Sigmoid colon (tissue), 7 donors: ENCODE results near the gene GJB3. TPM values are rescaled to one million over a fixed set of nuclear protein-coding genes. Genes with fewer than 3 reads are reported as not detected.

Experiments
- DNase-seq: peaks from one replicate; pipeline ENCODE4 v3.0.0-alpha.2; 2019
- H3K27ac ChIP-seq, 4 donors: fragments of 200-600 bp; sonication (generic); one replicate each; pipeline ENCODE4 v1.5.1; 2016 to 2019; ENCODE audit warnings: mild to moderate bottlenecking in 1 of 4
- H3K27me3 ChIP-seq, 3 donors: fragments of 200-600 bp; sonication (generic); one replicate each; pipeline ENCODE4 v1.5.1; 2019; ENCODE audit warnings: mild to moderate bottlenecking in 1 of 3
- H3K36me3 ChIP-seq, 4 donors: fragments of 200-600 bp; sonication (generic); one replicate each; pipeline ENCODE4 v1.5.1; 2016 to 2019
- H3K4me1 ChIP-seq, 4 donors: fragments of 200-600 bp; sonication (generic); one replicate each; pipeline ENCODE4 v1.5.1; 2017 to 2019
- H3K4me3 ChIP-seq, 4 donors: fragments of 200-600 bp; sonication (generic); one replicate each; pipeline ENCODE4 v1.5.1; 2017 to 2019; ENCODE audit warnings: mild to moderate bottlenecking in 2 of 4, moderate library complexity in 1 of 4
- H3K9me3 ChIP-seq, 4 donors: fragments of 200-600 bp in 3 of 4; sonication (generic) in 3 of 4; one replicate each; pipeline versions ENCODE4 v1.5.1 to v1.6.1; 2013 to 2019
- CTCF ChIP-seq, 4 experiments: fragments of 450-650 bp in 3 of 4; fragments of 200-600 bp in 1 of 4; IDR thresholded peaks; one replicate each; pipeline ENCODE4 v1.5.1; 2016 to 2019; ENCODE audit warnings: antibody characterized with exemption in 4 of 4, mild to moderate bottlenecking in 3 of 4, moderate library complexity in 2 of 4
- EP300 ChIP-seq, 4 donors: sonication (generic); formaldehyde crosslinking; IDR thresholded peaks; one replicate each; pipeline ENCODE4 v1.6.1; 2017; ENCODE audit warnings: antibody characterized with exemption in 4 of 4
- POLR2A ChIP-seq, 2 donors: fragments of 450-650 bp; IDR thresholded peaks; one replicate each; pipeline ENCODE4 v1.6.1; 2016; ENCODE audit warnings: antibody characterized with exemption in 2 of 2, mild to moderate bottlenecking in 2 of 2, moderate library complexity in 2 of 2
- POLR2AphosphoS5 ChIP-seq, 4 donors: sonication (generic); formaldehyde crosslinking; IDR thresholded peaks; one replicate each; pipeline ENCODE4 v1.6.1; 2017; ENCODE audit warnings: antibody characterized with exemption in 4 of 4
- WGBS, 2 donors: extraction: QIAGEN DNeasy Blood & Tissue Kit; methylation state at CpG; one replicate each; pipeline ENCODE4 v1.1.7; 2013; 5-methylcytosine and 5-hydroxymethylcytosine counted together
- intact Hi-C: fragments of 100-400 bp; cut with DNase I; formaldehyde crosslinking; loops from one replicate; pipeline ENCODE4 v1.15.1; 2023
- polyA plus RNA-seq, 3 donors: library from polyadenylated mRNA; stranded (reverse); fragments of 200-250 nt; gene quantifications; one replicate each; pipeline ENCODE4 v1.2.3, GENCODE V29; 2013
- total RNA-seq, 4 donors: library from RNA; depleted of rRNA; stranded (reverse); fragments of >200 nt; gene quantifications; one replicate each; pipeline ENCODE4 v1.1.0, GENCODE V29; 2016
- donor health status: healthy with polysubstance abuse.
- donor health status: Bipolar disorder and iron deficiency.
- donor health status: healthy.

The GJB3 gene
- total and polyA plus RNA-seq, 7 donors, result 1.2 to 11.0 (median 1.8) TPM; not detected in 4

GRCh38 chr1:34755961-34756360 is 25.1 kb upstream of the GJB3 start:
- peaks cover 0 to 17% (median 0%) of the 10 kb centered on the region in 3 donors for H3K27me3 ChIP-seq
- WGBS, 2 donors, result 95% methylated on average over 6 of the region's 6 CpGs
- H3K4me1 ChIP-seq, result no peaks in the 10 kb centered on the region
- no peaks in the 10 kb centered on the region for H3K9me3 ChIP-seq
- no peak overlapping the region for H3K4me3 ChIP-seq
- no peaks in the 10 kb centered on the region for H3K36me3 ChIP-seq
- DNase-seq, result no peak
- intact Hi-C loops, result no loop called here
- H3K27ac ChIP-seq, result no peak overlapping the region
- TF ChIP-seq POLR2AphosphoS5 (IDR thresholded peaks at IDR 0.05) (no peak), EP300 (IDR thresholded peaks at IDR 0.05) (no peak), POLR2A (IDR thresholded peaks at IDR 0.05) (no peak), CTCF (IDR thresholded peaks at IDR 0.05) (no peak)

- H3K27me3 ChIP-seq, result peaks cover 0 to 17% (median 0%) of the 10 kb centered on the region in 3 donors
- no peaks in the 10 kb centered on the region for H3K4me1 ChIP-seq
- no peak overlapping the region for H3K27ac ChIP-seq
- H3K9me3 ChIP-seq, result no peaks in the 10 kb centered on the region
- 94 to 95% methylated on average over 21 of the region's 21 CpGs for WGBS, 2 donors
- no peak for DNase-seq
- no peaks in the 10 kb centered on the region for H3K36me3 ChIP-seq
- TF ChIP-seq POLR2A (IDR thresholded peaks at IDR 0.05), result no peak
- TF ChIP-seq CTCF (IDR thresholded peaks at IDR 0.05), result no peak
- TF ChIP-seq EP300 (IDR thresholded peaks at IDR 0.05), result no peak
- TF ChIP-seq POLR2AphosphoS5 (IDR thresholded peaks at IDR 0.05), result no peak
- no peak overlapping the region for H3K4me3 ChIP-seq
- intact Hi-C loops, result no loop called here
Measured at GRCh38 chr1:34757386-34757785, 23.6 kb upstream of the GJB3 start.

- Histone ChIP-seq H3K27ac (no peak overlapping the region), H3K4me3 (no peak overlapping the region), H3K9me3 (no peaks in the 10 kb centered on the region), H3K27me3 (peaks cover 0 to 17% (median 0%) of the 10 kb centered on the region in 3 donors), H3K4me1 (no peaks in the 10 kb centered on the region), H3K36me3 (no peaks in the 10 kb centered on the region)
- intact Hi-C loops, result no loop called here
- DNase-seq, result no peak
- TF ChIP-seq EP300 (IDR thresholded peaks at IDR 0.05) (no peak), POLR2AphosphoS5 (IDR thresholded peaks at IDR 0.05) (no peak)
- 70 to 80% methylated on average over 4 of the region's 4 CpGs for WGBS, 2 donors
Measured at GRCh38 chr1:34758751-34759150, 22.3 kb upstream of the GJB3 start.

- WGBS, 2 donors, result 31 to 63% methylated on average over 10 of the region's 10 CpGs
- peaks cover 0 to 17% (median 0%) of the 10 kb centered on the region in 3 donors for H3K27me3 ChIP-seq
- intact Hi-C loops, result no loop called here
- H3K4me1 ChIP-seq, result no peaks in the 10 kb centered on the region
- TF ChIP-seq CTCF (IDR thresholded peaks at IDR 0.05) (no peak), EP300 (IDR thresholded peaks at IDR 0.05) (no peak), POLR2A (IDR thresholded peaks at IDR 0.05) (no peak), POLR2AphosphoS5 (IDR thresholded peaks at IDR 0.05) (no peak)
- DNase-seq, result no peak
- no peak within 1 kb of the TSS for H3K4me3 ChIP-seq
- H3K27ac ChIP-seq, result no peak within 1 kb of the TSS
- H3K36me3 ChIP-seq, result no peaks in the 10 kb centered on the region
- H3K9me3 ChIP-seq, result no peaks in the 10 kb centered on the region
Measured at GRCh38 chr1:34759503-34760357, 21.3 kb upstream of the GJB3 start, which contains the start of gene GJB4. GJB4 (plus strand) TSS chr1:34759740; CDS start chr1:34761255, 1,515 bp downstream.

GRCh38 chr1:34761176-34761761 is 19.7 kb upstream of the GJB3 start:
- Histone ChIP-seq H3K4me3 (no peak overlapping the region), H3K27ac (no peak overlapping the region), H3K4me1 (no peaks in the 10 kb centered on the region), H3K9me3 (no peaks in the 10 kb centered on the region), H3K36me3 (no peaks in the 10 kb centered on the region), H3K27me3 (peaks cover 0 to 4% (median 0%) of the 10 kb centered on the region in 3 donors)
- WGBS, 2 donors, result 94 to 95% methylated on average over 33 of the region's 33 CpGs
- intact Hi-C loops, result no loop called here
- DNase-seq, result no peak
- TF ChIP-seq EP300 (IDR thresholded peaks at IDR 0.05) (no peak), POLR2A (IDR thresholded peaks at IDR 0.05) (no peak), CTCF (IDR thresholded peaks at IDR 0.05) (no peak), POLR2AphosphoS5 (IDR thresholded peaks at IDR 0.05) (no peak)
